H1 (cell line): ENCODE data around the gene ADCY2. TPM values are rescaled to one million over a fixed set of nuclear protein-coding genes. Genes with fewer than 3 reads are reported as not detected.

Experiments used
- CTCF ChIA-PET: fragments of 300-600 bp; sonication (Branson Sonifier 250); formaldehyde crosslinking; loops from one replicate; lab custom pipeline; 2021; ENCODE audit not compliant: partially characterized antibody; lab: Charles Lee
- POLR2A ChIA-PET: fragments of 300-600 bp; sonication (Branson Sonifier 250); formaldehyde crosslinking; loops from one replicate; lab custom pipeline; 2021; ENCODE audit warnings: inconsistent platforms; ENCODE audit not compliant: partially characterized antibody; lab: Charles Lee
- DNase-seq, 2 experiments: peaks; one replicate each; pipeline versions ENCODE4 v3.0.0 to v3.0.0-alpha.2; 2010 to 2022; ENCODE audit warnings: low spot score in 2 of 2, low read depth in 1 of 2, mixed read lengths in 1 of 2
- FAIRE-seq: peaks from 2 replicates; lab custom pipeline; 2011; peaks lifted over from hg19 to GRCh38; lab: Jason Lieb, UNC
- H2AFZ ChIP-seq: 2 replicates; pipeline ENCODE4 v1.8.1; 2012; ENCODE audit warnings: low read length, inconsistent platforms
- H2AK5ac ChIP-seq: 2 replicates; pipeline ENCODE4 v1.6.1; 2013; ENCODE audit warnings: low read depth, low read length
- H2BK120ac ChIP-seq: replicated peaks from 2 replicates; pipeline ENCODE3; 2013; ENCODE audit warnings: low read depth, low read length, inconsistent platforms
- H2BK12ac ChIP-seq: 2 replicates; pipeline ENCODE4 v1.6.1; 2013; ENCODE audit warnings: low read depth, low read length
- H2BK15ac ChIP-seq: 2 replicates; pipeline ENCODE4 v1.6.1; 2013; ENCODE audit warnings: low read length
- H2BK20ac ChIP-seq: 2 replicates; pipeline ENCODE4 v1.6.1; 2013; ENCODE audit warnings: low read length
- H2BK5ac ChIP-seq: 2 replicates; pipeline ENCODE4 v1.6.1; 2013; ENCODE audit warnings: low read depth, low read length
- H3K14ac ChIP-seq: 2 replicates; pipeline ENCODE4 v1.6.1; 2013; ENCODE audit warnings: inconsistent platforms; ENCODE audit not compliant: insufficient read length
- H3K18ac ChIP-seq: 2 replicates; pipeline ENCODE4 v1.6.1; 2013; ENCODE audit warnings: low read length; ENCODE audit errors: extremely low read depth
- H3K23ac ChIP-seq: 2 replicates; pipeline ENCODE4 v1.6.1; 2013; ENCODE audit warnings: inconsistent platforms; ENCODE audit not compliant: insufficient read length
- H3K23me2 ChIP-seq: 2 replicates; pipeline ENCODE4 v1.6.1; 2013; ENCODE audit warnings: low read depth, low read length
- H3K27ac ChIP-seq: 2 replicates; pipeline ENCODE4 v1.6.1; 2011; ENCODE audit warnings: low read depth, low read length, inconsistent platforms
- H3K27me3 ChIP-seq, 4 experiments: replicated peaks in 1 of 4; 1 replicate in 1 of 4; 2 replicates in 3 of 4; pipeline versions ENCODE4 v1.6.1 to v1.8.1; 2011 to 2013; ENCODE audit warnings: low read length in 3 of 4, mild to moderate bottlenecking in 3 of 4, inconsistent platforms in 2 of 4, mixed read lengths in 2 of 4, moderate library complexity in 1 of 4; ENCODE audit not compliant: control insufficient read depth in 3 of 4, insufficient read depth in 3 of 4; ENCODE audit errors: extremely low read depth in 1 of 4
- H3K36me3 ChIP-seq, 4 experiments: 2 replicates each; pipeline versions ENCODE4 v1.6.1 to v1.8.1; 2011 to 2013; ENCODE audit warnings: mild to moderate bottlenecking in 4 of 4, low read length in 3 of 4, moderate library complexity in 2 of 4, control low read depth in 1 of 4, inconsistent platforms in 1 of 4; ENCODE audit not compliant: insufficient read depth in 4 of 4, control insufficient read depth in 2 of 4
- H3K4ac ChIP-seq: replicated peaks from 2 replicates; pipeline ENCODE3; 2013; ENCODE audit warnings: low read length, low read depth, mixed read lengths, inconsistent platforms; ENCODE audit not compliant: insufficient read length
- H3K4me1 ChIP-seq, 4 experiments: replicated peaks in 1 of 4; 1 replicate in 1 of 4; 2 replicates in 3 of 4; pipeline versions ENCODE4 v1.6.1 to v1.8.1; 2011 to 2013; ENCODE audit warnings: low read length in 3 of 4, inconsistent platforms in 2 of 4, mixed read lengths in 1 of 4; ENCODE audit not compliant: insufficient read depth in 4 of 4, control insufficient read depth in 3 of 4
- H3K4me2 ChIP-seq, 2 experiments: 2 replicates each; pipeline versions ENCODE4 v1.6.1 to v1.8.1; 2011 to 2013; ENCODE audit warnings: low read depth in 2 of 2, low read length in 2 of 2, control low read depth in 1 of 2, inconsistent platforms in 1 of 2, mild to moderate bottlenecking in 1 of 2; ENCODE audit not compliant: insufficient read depth in 1 of 2
- H3K4me3 ChIP-seq, 4 experiments: fragments of 200-600, 300-600 bp in 1 of 4; sonication (generic), shearing (Covaris generic), sonication (Bioruptor Twin) in 1 of 4; 2 replicates each; pipeline versions ENCODE4 v1.5.1 to v1.8.1; 2011 to 2016; ENCODE audit warnings: low read length in 4 of 4, low read depth in 3 of 4, control low read depth in 2 of 4, inconsistent platforms in 2 of 4, mild to moderate bottlenecking in 2 of 4, mixed read lengths in 1 of 4, moderate library complexity in 1 of 4; ENCODE audit not compliant: insufficient read depth in 2 of 4; ENCODE audit errors: extremely low read depth in 1 of 4
- H3K56ac ChIP-seq: replicated peaks from 2 replicates; pipeline ENCODE3; 2013; ENCODE audit warnings: low read depth, mild to moderate bottlenecking, mixed read lengths, low read length, inconsistent platforms; ENCODE audit not compliant: insufficient read length
- H3K79me1 ChIP-seq: 2 replicates; pipeline ENCODE4 v1.6.1; 2013; ENCODE audit warnings: low read depth, low read length, control low read depth
- H3K79me2 ChIP-seq, 2 experiments: 2 replicates each; pipeline versions ENCODE4 v1.6.1 to v1.8.1; 2012 to 2013; ENCODE audit warnings: low read length in 2 of 2, mild to moderate bottlenecking in 2 of 2, inconsistent platforms in 1 of 2; ENCODE audit not compliant: insufficient read depth in 2 of 2, control insufficient read depth in 1 of 2
- H3K9ac ChIP-seq, 4 experiments: replicated peaks in 1 of 4; 1 replicate in 1 of 4; 2 replicates in 3 of 4; pipeline versions ENCODE4 v1.6.1 to v1.8.1; 2011 to 2013; ENCODE audit warnings: low read depth in 3 of 4, low read length in 3 of 4, control low read depth in 2 of 4, mild to moderate bottlenecking in 2 of 4, moderate library complexity in 2 of 4, inconsistent platforms in 1 of 4; ENCODE audit errors: extremely low read depth in 1 of 4
- H3K9me3 ChIP-seq, 2 experiments: 2 replicates each; pipeline versions ENCODE4 v1.6.1 to v1.8.1; 2012 to 2013; ENCODE audit warnings: mild to moderate bottlenecking in 2 of 2, moderate library complexity in 2 of 2, control low read depth in 1 of 2, inconsistent platforms in 1 of 2, low read depth in 1 of 2, low read length in 1 of 2, mixed read lengths in 1 of 2; ENCODE audit not compliant: insufficient read depth in 2 of 2
- H4K20me1 ChIP-seq, 2 experiments: replicated peaks in 1 of 2; 2 replicates each; pipeline versions ENCODE3 to v1.8.1; 2011 to 2013; ENCODE audit warnings: inconsistent platforms in 2 of 2, low read length in 2 of 2, mild to moderate bottlenecking in 1 of 2; ENCODE audit not compliant: insufficient read depth in 2 of 2, control insufficient read depth in 1 of 2
- H4K5ac ChIP-seq: 2 replicates; pipeline ENCODE4 v1.6.1; 2013; ENCODE audit warnings: low read length, low read depth, mixed read lengths, inconsistent platforms; ENCODE audit not compliant: insufficient read length
- H4K8ac ChIP-seq: 2 replicates; pipeline ENCODE4 v1.8.0; 2013; ENCODE audit warnings: mild to moderate bottlenecking, moderate library complexity, low read length, inconsistent platforms; ENCODE audit not compliant: insufficient read depth; ENCODE audit errors: extremely low read depth
- H4K91ac ChIP-seq: replicated peaks from 2 replicates; pipeline ENCODE3; 2013; ENCODE audit warnings: low read length, mixed read lengths, inconsistent platforms; ENCODE audit not compliant: insufficient read length
- BACH1 ChIP-seq: IDR thresholded peaks from 2 replicates; pipeline ENCODE4 v1.6.1; 2012; ENCODE audit warnings: low read length, improper control_type of control experiment
- JUN ChIP-seq: IDR thresholded peaks from 2 replicates; pipeline ENCODE4 v1.6.1; 2011; ENCODE audit warnings: low read depth, mild to moderate bottlenecking, improper control_type of control experiment, low read length
- RAD21 ChIP-seq, 2 experiments: IDR thresholded peaks in 1 of 2; conservative IDR thresholded peaks in 1 of 2; 2 replicates each; pipeline ENCODE4 v1.6.1; 2011; ENCODE audit warnings: low read depth in 2 of 2, low read length in 2 of 2, improper control_type of control experiment in 1 of 2, inconsistent platforms in 1 of 2, mild to moderate bottlenecking in 1 of 2, moderate library complexity in 1 of 2
- TBP ChIP-seq: IDR thresholded peaks from 2 replicates; pipeline ENCODE4 v1.6.1; 2011; ENCODE audit warnings: low read depth, low read length, improper control_type of control experiment
- WGBS, 2 experiments: shearing (Covaris generic) in 1 of 2; methylation state at CpG; one replicate each; pipeline versions ENCODE4 v1.1.6 to v1.1.7; 2013 to 2015; ENCODE audit warnings: low lambda C conversion rate in 2 of 2, mixed read lengths in 2 of 2, inconsistent platforms in 1 of 2, low coverage in 1 of 2, missing lambda C conversion rate in 1 of 2; ENCODE audit not compliant: insufficient replicate concordance in 2 of 2, insufficient coverage in 1 of 2, insufficient read length in 1 of 2; ENCODE audit errors: extremely low coverage in 1 of 2, missing lambda C conversion rate in 1 of 2; 5-methylcytosine and 5-hydroxymethylcytosine counted together
- polyA plus RNA-seq, 7 experiments: library from polyadenylated mRNA; depleted of rRNA in 3 of 7; stranded (reverse) in 5 of 7; unstranded in 2 of 7; fragments of >200 nt in 5 of 7; fragments of 200-250 nt in 2 of 7; gene quantifications; 1 replicate in 5 of 7; 2 replicates in 1 of 7; 4 replicates in 1 of 7; pipeline versions ENCODE4 v1.2.1 to v1.2.3, GENCODE V29; 2011 to 2013; ENCODE audit warnings: missing spikeins in 2 of 7, mixed read lengths in 2 of 7
- total RNA-seq: library from RNA; stranded (reverse); fragmentation: NEBNext Ultra II Directional; extraction: Animal tissue kit (Norgen Biotek cat#: 25700); gene quantifications from 2 replicates; pipeline ENCODE4 v1.2.1, GENCODE V29; 2021

Gene ADCY2
- total and polyA plus RNA-seq, 2 of the 8 experiments (the other 6 are each of a cell fraction or from before 2014, with no cell fraction given), result 35.8 to 122 TPM

DNA sequence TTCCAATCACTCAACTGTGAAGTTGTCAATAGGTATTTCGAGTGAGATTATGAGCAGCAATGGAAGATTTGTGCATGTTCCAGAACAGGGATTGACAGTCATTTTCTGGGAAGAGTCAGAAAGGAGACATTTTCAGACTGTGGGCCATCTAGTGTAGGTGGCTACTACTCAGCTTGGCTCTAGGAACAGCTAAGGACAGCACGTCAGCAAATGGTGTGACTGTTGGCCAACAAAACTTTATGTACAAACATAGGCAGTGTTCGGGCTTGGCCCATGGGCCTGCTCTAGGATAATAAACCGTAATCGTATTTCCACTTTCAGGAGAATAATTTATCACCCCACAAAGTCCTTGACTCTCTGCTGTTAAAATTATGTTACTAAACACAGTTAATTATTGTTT is 143.6 kb downstream of the ADCY2 start:
- Histone ChIP-seq H2BK15ac (no peak overlapping the region), H2AFZ (no peak overlapping the region), H3K27me3 (no peaks in the 10 kb centered on the region), H3K14ac (no peak overlapping the region), H3K36me3 (0 out of 8 replicates have a peak, but pooled peaks cover 0 to 5% (median 0%) of the 10 kb centered on the region in 4 experiments), H3K23ac (no peak overlapping the region), H3K27ac (no peak overlapping the region), H4K20me1 (peaks cover 0 to 2% of the 10 kb centered on the region in 2 experiments), H3K4me1 (peaks cover 0 to 10% (median 4%) of the 10 kb centered on the region in 4 experiments; a peak in 2 of 7 replicates), H2BK20ac (no peak overlapping the region), H2BK120ac (no peak overlapping the region), H3K23me2 (no peaks in the 10 kb centered on the region), H3K9me3 (no peaks in the 10 kb centered on the region), H3K18ac (no peak overlapping the region), H4K91ac (no peak overlapping the region), H2BK12ac (no peak overlapping the region), H4K8ac (no peak overlapping the region), H3K4ac (no peak overlapping the region), H4K5ac (no peak overlapping the region), H3K56ac (no peak overlapping the region), H3K79me1 (no peaks in the 10 kb centered on the region; the same call in 1 of the 2 replicates), H2AK5ac (no peak overlapping the region), H3K9ac (no peak overlapping the region), H2BK5ac (no peak overlapping the region), H3K4me2 (no peak overlapping the region), H3K4me3 (no peak overlapping the region), H3K79me2 (peaks cover 0 to 39% of the 10 kb centered on the region in 2 experiments; a peak in 2 of 4 replicates)
- DNase-seq (no peak), FAIRE-seq (no peak)
- ChIA-PET POLR2A (no interaction called here), CTCF (interaction anchor here (0.6 to 1.6 kb wide), 2 partner anchors 58 to 1257 kb away, joined by 3 read pairs; no protein-coding TSS in a partner anchor)
- 88% methylated on average over 5 of the region's 5 CpGs; no CpG with 5 or more reads in 1 of the 2 experiments for WGBS, 2 experiments
- TF ChIP-seq TBP, result no peak
- no peak for TF ChIP-seq RAD21 (IDR thresholded peaks at IDR 0.05 in 1 of 2, conservative IDR thresholded peaks at IDR 0.05 in 1 of 2; ENCODE audit: low read depth in 2 of 2, low read length in 2 of 2)
- no peak for TF ChIP-seq JUN
- no peak for TF ChIP-seq BACH1
